ACHN (cell line): ENCODE results near the gene EIF4G2.
A peak's percentile ranks its signal among the peaks of the same experiment; 100 is the strongest.

Source experiments
- DNase-seq: peaks from one replicate; pipeline ENCODE4 v3.0.0-alpha.2; 2015
- in situ Hi-C: cut with HindIII; loops from 2 replicates; pipeline ENCODE4 v1.10.0; 2017; ENCODE audit warnings: low sequenced_read_pairs, low pct_ligation_motif_present, low pct_unique_long_range_greater_than_20kb

EIF4G2 gene

GRCh38 chr11:10818594-10818993 lies 9.9 kb upstream of the EIF4G2 start:
- in situ Hi-C loops = no loop called here

GRCh38 chr11:10813945-10814344 lies 5.2 kb upstream of the EIF4G2 start:
- DNase-seq = no peak
- in situ Hi-C loops = no loop called here

More at GRCh38 chr11:10818594-10818993, 9.9 kb upstream of the EIF4G2 start:
- peak; percentile 9 for DNase-seq

GRCh38 chr11:10809373-10810160 lies 841 bp upstream of the EIF4G2 start:
- in situ Hi-C loops = no loop called here
- peak; percentile 61 for DNase-seq

- DNase-seq = no peak
- in situ Hi-C loops = no loop called here
Observed at GRCh38 chr11:10808235-10808552, 532 bp downstream of the EIF4G2 start.

DNA sequence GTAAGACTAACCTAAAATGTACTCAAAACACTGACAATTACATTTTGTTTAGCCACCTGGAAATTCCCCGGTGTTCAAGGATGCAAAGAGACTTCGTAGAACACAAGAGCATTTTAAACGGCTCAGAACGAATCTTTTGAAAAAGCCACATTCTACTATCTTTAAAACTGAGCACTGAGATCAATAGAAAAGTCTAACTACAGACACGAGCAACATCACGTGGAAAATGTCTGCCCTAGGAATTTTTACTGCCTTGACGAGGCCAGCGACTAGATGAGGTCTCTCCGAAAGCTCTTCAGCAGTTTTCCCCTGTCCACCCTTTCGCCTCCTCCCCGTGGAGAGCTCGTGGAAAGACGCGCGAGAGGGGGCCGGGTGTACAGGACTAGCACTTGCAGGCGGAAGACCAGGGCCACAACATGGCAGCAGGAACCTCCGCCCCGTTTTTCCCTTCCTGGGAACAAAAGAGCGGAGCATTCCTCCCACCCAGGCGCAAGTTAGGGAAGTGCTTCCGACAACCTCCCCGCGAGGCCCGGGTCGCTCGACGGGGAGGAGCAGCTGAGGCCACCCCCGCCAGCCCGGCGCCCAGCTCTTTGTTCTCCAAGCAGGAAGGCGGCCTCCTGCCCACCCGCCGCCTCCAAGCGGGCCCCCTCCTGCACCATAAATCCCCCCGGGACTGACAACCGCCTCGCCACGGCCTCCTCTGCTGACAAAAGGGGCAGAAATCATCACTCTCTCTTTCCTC lies 1.1 kb downstream of the EIF4G2 start:
- DNase-seq = peak; percentile 46
- in situ Hi-C loops = no loop called here

DNA sequence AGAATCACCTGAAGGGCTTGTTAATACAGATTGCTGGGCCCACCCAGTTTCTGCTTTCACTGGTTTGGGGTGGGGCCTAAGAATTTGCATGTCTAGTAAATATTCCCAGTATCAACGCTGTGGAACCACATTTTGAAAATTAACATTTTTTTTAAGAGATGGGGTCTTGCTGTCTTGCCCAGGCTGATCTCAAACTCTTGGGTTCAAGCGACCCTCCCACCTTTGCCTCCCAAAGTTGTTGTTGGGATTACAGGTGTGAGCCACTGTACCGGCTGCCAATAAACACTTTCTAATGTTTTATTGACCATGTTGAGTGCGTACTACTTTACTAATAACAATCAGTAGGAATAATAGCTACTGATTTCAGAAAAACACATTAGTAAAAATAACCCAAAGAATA lies 2.5 kb downstream of the EIF4G2 start:
- in situ Hi-C loops = no loop called here
- no peak for DNase-seq

DNA sequence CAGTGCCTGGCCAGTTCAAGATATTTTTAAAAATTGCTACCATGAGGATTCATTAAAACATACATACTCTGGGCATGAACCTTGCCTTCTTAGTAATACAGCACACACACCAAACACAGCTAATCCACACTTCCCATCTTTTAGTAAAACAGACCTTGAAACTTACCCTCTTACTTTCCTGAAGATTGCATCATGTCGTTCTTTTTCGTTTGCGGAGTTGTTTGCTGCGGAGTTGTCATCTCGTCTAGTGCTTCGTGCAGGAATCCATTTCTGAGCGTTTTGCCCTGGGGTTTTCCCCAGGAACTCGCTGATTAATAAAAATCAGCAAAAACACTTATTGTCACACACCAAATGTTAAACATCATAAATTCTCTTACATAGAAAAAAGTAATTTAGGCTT lies 3.0 kb downstream of the EIF4G2 start:
- no peak for DNase-seq
- in situ Hi-C loops = no loop called here

DNA sequence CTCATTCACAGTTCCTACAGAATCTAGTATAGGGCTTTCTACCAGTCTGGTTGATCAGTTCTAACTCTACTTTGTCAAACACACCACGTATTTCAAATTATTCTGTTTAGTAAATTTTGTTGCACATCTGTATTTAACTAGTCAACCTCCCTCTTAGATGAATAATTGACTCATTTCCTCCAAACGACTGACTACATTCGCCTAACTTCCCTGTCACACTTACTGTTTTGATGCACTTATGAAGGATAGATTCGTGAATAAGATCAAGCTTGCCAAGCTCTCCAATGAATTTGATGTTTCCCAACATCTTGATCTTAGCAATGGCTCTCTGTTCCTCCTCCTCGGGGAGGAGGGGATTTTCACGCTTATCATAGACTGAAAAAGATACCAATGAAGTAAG lies 5.0 kb downstream of the EIF4G2 start:
- in situ Hi-C loops = no loop called here
- no peak for DNase-seq

DNA sequence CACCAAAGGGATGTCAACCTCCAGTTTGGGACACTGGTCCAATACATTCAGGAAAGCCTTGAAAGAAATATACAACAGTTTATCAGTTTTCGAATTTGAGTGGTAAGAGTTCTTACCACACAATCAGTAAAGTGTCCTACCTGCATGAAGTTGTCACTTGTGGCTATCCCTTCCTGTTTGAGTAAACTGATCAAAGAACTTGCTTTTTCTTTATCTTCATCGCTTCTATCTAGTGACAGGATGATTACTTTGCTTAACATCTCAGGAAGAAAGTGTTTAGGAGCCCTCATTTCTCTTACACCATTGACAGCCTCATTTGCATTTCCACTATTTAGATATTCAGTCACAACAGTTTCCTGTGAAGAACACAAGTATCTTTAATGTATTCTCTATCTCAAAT lies 8.4 kb downstream of the EIF4G2 start:
- in situ Hi-C loops = no loop called here
- DNase-seq = no peak

GRCh38 chr11:10798330-10798928 lies 10.3 kb downstream of the EIF4G2 start:
- in situ Hi-C loops = no loop called here
- DNase-seq = no peak

DNA sequence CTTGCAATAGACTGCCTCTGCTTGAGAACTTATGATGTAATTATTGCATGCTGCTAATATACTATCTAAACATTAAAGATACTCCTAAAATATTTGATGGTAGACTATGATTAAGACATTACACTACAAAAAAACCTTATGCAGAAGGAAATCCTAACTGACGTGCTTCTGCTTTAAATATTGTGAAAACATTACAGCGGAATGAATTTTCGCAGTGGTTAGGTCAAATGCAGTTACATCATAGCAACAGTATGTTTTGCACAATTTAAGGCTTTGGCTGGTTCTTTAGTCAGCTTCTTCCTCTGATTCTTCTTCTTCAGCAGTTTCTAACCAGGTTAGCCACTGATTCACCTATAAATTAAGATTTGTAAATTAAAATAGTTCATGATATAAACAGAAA lies 11.2 kb downstream of the EIF4G2 start:
- in situ Hi-C loops = no loop called here
- no peak for DNase-seq

GRCh38 chr11:10797001-10797400 lies 11.7 kb downstream of the EIF4G2 start:
- no peak for DNase-seq
- in situ Hi-C loops = no loop called here

GRCh38 chr11:10796191-10796590 lies 12.5 kb downstream of the EIF4G2 start:
- in situ Hi-C loops = no loop called here
- DNase-seq = no peak

DNA sequence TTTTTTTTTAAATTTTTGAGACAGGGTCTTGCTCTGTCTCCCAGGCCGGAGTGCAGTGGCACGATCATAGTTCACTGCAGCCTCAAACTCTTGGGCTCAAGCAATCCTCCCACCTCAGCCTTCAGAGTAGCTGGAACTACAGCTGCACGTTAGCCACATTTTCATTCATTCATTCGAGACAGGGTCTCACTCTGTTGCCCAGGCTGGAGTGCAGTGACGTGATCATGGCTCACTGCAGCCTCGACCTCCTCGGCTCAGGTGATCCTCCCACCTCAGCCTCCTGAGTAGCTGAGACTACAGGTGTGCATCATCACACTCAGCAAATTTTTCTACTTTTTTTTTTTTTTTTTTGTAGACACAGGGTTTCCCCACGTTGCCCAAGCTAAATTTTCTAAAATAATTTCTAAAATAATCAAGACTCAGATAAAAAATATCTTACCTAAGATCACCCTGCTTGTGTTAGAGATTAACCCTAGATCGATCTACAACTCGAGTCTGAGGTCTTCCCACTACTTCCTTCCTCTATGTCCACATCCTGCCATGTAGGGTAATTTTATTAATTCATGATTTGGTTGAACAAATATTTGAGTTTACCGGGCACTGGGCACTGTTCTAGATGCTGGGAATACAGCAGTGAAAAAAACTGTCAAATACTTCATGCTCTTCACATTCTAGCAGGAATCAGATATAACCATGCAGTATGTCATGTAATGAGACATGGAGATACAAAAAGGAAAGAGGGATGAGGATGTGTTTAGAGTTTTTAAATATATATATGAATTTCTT lies 15.1 kb downstream of the EIF4G2 start:
- DNase-seq = no peak
- in situ Hi-C loops = no loop called here

DNA sequence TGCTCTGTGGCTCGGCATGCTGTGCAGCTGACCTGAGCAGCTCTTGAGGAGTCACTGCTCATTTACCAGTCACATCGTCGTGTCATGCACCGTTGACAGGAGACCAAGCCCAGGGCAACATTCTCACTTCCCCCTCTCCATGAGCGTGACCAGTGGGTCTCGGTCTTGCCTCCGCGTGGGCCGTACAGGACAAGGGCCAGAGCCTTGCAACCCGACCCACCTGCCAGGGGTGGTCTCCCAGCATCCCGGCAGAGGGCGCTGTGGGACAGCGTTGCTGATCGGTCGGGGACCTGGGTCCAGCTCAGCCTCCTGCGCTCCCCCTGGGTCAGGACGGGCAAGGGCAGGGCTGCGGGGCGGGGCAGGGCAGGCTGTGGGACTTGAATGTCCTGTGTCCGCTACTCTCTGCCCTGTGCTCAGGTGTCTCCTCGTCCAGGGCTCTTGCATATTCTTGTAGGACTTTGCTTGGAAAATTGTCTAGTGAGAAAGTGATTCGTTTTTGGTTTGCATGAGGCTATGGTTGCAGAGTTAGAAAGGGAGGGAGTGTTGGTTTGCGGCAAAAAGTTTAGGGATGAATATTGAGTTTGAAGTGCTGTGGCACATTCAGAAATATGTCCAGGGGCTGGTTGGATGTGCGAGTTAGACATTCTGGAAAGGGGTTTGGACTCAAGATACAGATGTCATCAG lies 16.2 kb downstream of the EIF4G2 start:
- peak; percentile 80 for DNase-seq
- in situ Hi-C loops = no loop called here

- in situ Hi-C loops = no loop called here
- no peak for DNase-seq
Observed at GRCh38 chr11:10786451-10786850, 22.3 kb downstream of the EIF4G2 start.

DNA sequence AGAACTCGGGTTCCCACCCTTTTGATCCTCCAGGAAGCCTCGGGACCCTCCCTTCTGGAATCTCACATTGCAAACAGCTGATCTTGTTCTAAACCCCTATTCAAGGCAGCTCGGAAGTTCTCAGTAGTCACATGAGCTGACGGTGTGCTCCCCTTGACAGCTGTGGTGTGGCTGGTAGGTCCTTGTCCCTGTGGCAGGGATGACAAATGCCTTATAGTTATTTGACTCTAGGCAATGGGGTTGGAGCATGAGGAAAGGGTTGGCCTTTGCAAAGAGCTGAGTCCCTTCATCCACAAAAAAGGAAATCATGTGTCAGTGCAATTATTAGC lies 23.6 kb downstream of the EIF4G2 start:
- in situ Hi-C loops = no loop called here
- DNase-seq = no peak

DNA sequence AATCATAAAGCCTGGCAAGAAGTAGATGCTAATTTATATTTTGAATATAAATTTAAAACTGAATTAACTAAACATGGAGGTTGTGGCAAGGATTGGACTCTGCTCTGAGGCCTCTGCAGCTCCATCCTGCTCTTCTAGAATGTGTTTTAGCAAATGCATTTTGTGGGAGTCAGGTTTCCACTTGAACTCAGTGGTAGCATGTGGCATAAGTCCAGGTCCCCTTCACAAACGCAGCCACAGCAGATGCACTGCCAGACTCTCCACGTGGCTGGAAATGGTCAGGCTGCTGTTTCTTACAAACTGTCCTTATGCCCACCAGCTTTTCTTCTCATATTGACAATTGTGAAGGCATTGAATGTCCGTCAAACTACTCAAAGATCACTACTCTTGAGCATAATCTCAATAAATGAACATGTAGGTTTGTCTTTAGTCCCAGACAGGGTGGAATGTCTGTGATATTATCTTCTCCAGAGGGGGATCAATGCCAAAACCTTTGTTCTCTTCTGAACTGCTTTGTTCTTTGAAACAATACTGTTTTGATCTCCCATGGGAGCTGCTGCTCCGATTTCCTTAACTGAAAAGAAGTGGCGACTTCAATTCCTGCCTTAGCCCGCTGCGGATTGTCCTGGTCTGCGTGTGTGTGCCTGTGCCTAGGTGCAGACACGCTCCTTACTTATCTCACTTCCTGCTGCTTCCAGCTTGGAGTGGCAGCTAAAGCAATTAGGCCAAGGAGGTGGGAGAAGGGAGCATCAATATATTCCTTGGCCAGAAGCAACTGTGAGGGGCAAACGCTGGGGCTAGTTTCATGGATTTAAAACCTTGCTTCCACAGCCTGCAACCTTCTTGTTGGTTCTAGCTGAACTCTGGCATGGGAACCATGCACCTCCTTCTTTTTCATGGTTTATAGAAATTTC lies 24.2 kb downstream of the EIF4G2 start:
- no peak for DNase-seq
- in situ Hi-C loops = no loop called here
